K562 (cell line): Measurements from ENCODE around the gene PLA2G3. TPM values are rescaled to one million over a fixed set of nuclear protein-coding genes. Genes with fewer than 3 reads are reported as not detected.

Experiments used
- ARID3A ChIP-seq: IDR thresholded peaks from 2 replicates; pipeline ENCODE4 v1.6.1; 2012; ENCODE audit warnings: low read depth, low read length, improper control_type of control experiment, borderline replicate concordance
- CBX2 ChIP-seq: fragments of 200-600 bp; sonication (generic); IDR thresholded peaks from one replicate; pipeline ENCODE4 v1.6.1; 2012; ENCODE audit warnings: mild to moderate bottlenecking, low read length, inconsistent platforms; ENCODE audit not compliant: insufficient read depth, poor library complexity, severe bottlenecking
- E2F5 ChIP-seq: sonication (generic); formaldehyde crosslinking; IDR thresholded peaks from 2 replicates; pipeline ENCODE4 v1.8.0; 2022; ENCODE audit warnings: mild to moderate bottlenecking, missing genetic modification reagents
- KLF10 ChIP-seq: fragments of 250-450 bp; sonication (Bioruptor Pico); IDR thresholded peaks from 2 replicates; pipeline ENCODE4 v1.6.1; 2021; ENCODE audit warnings: matching md5 sums
- KLF16 ChIP-seq: IDR thresholded peaks from 2 replicates; pipeline ENCODE4 v1.6.1; 2016; ENCODE audit warnings: antibody characterized with exemption
- NELFE ChIP-seq: IDR thresholded peaks from 2 replicates; pipeline ENCODE4 v1.6.1; 2011; ENCODE audit warnings: mild to moderate bottlenecking; ENCODE audit not compliant: insufficient read depth, insufficient read length
- NR3C1 ChIP-seq: sonication (generic); formaldehyde crosslinking; IDR thresholded peaks from 2 replicates; pipeline ENCODE4 v1.8.1; 2022; ENCODE audit warnings: missing genetic modification reagents
- POLR2AphosphoS5 ChIP-seq: IDR thresholded peaks from 2 replicates; pipeline ENCODE4 v1.6.1; 2011; ENCODE audit warnings: mild to moderate bottlenecking, low read depth, low read length, moderate library complexity; ENCODE audit not compliant: control insufficient read depth, insufficient read depth
- RNF2 ChIP-seq: sonication (generic); IDR thresholded peaks from 2 replicates; pipeline ENCODE4 v1.6.1; 2016
- THAP7 ChIP-seq: fragments of 250-450 bp; sonication (Bioruptor Pico); IDR thresholded peaks from 2 replicates; pipeline ENCODE4 v1.5.0; 2021
- ZBTB40 ChIP-seq, 2 experiments: fragments of 450-650 bp in 1 of 2; sonication (generic) in 1 of 2; formaldehyde crosslinking in 1 of 2; IDR thresholded peaks; 2 replicates each; pipeline versions ENCODE4 v1.7.1 to v1.9.0; 2016 to 2022; ENCODE audit warnings: inconsistent platforms in 1 of 2, mild to moderate bottlenecking in 1 of 2, missing genetic modification reagents in 1 of 2
- polyA plus RNA-seq, 8 experiments: library from polyadenylated mRNA; depleted of rRNA in 4 of 8; stranded (reverse) in 5 of 8; unstranded in 3 of 8; fragments of >200 nt; fragmentation: Nextera tagmentation in 2 of 8; fragmentation: Illumina TruSeq in 1 of 8; extraction: Ambion mirVana in 2 of 8; extraction: Trizol in 1 of 8; gene quantifications; 2 replicates each; pipeline versions ENCODE4 v1.2.1 to v1.2.3, GENCODE V29; 2011 to 2014; ENCODE audit warnings: inconsistent platforms in 1 of 8, missing spikeins in 1 of 8
- total RNA-seq, 7 experiments: library from RNA; depleted of rRNA in 6 of 7; stranded (reverse); fragments of >200 nt in 6 of 7; fragmentation: Illumina TruSeq in 2 of 7; extraction: Trizol in 2 of 7; gene quantifications; 2 replicates each; pipeline versions ENCODE4 v1.2.1 to v1.2.3, GENCODE V29; 2011 to 2021; ENCODE audit warnings: low replicate concordance in 1 of 7

PLA2G3 gene
- total and polyA plus RNA-seq, 9 of the 15 experiments (the other 6 are each of a cell fraction or from before 2014, with no cell fraction given): 0.18 to 1.4 (median 0.64) TPM

- TF ChIP-seq ZBTB40 (IDR thresholded peaks at IDR 0.05): no peak
- TF ChIP-seq ZBTB40 (CRISPR knock-in tag; IDR thresholded peaks at IDR 0.05): no peak
- no peak for TF ChIP-seq CBX2
- no peak for TF ChIP-seq ARID3A
- no peak for TF ChIP-seq KLF10 (CRISPR knock-in tag)
- no peak for TF ChIP-seq NELFE
- TF ChIP-seq RNF2: no peak
- no peak for TF ChIP-seq NR3C1 (CRISPR knock-in tag)
- no peak for TF ChIP-seq KLF16
- TF ChIP-seq THAP7 (CRISPR knock-in tag): no peak
- no peak for TF ChIP-seq POLR2AphosphoS5
- TF ChIP-seq E2F5 (CRISPR knock-in tag): no peak
Measured at GRCh38 chr22:31128156-31128555, 12.2 kb downstream of the PLA2G3 start (continued).
